ENCODE data around the gene PTGES3. TPM values are rescaled to one million over a fixed set of nuclear protein-coding genes. Genes with fewer than 3 reads are reported as not detected.

The PTGES3 gene
- total RNA-seq, 5 donors from 2014 or later (not counting 1 experiment from before 2014, with no cell fraction given), result 121 to 155 (median 145) TPM

- no peaks in the 10 kb centered on the region for H3K9me3 Mint-ChIP-seq
- no peaks in the 10 kb centered on the region for H3K4me1 ChIP-seq (ENCODE audit: control insufficient read depth in 1 of 2, extremely low read depth in 1 of 2, insufficient read depth in 2 of 2, low read length in 2 of 2)
- no peaks in the 10 kb centered on the region for H3K9me3 ChIP-seq
- no peak overlapping the region for H3K27ac ChIP-seq (ENCODE audit: low read length)
- no peak overlapping the region for H3K27ac Mint-ChIP-seq
- CTCF ChIA-PET, result no interaction called here
- H3K36me3 Mint-ChIP-seq, result no peaks in the 10 kb centered on the region
- peaks cover 0 to 3% (median 0%) of the 10 kb centered on the region in 3 donors for H3K4me1 Mint-ChIP-seq
- 86% methylated on average over 2 of the region's 3 CpGs for whole genome bisulfite sequencing (ENCODE audit: insufficient coverage)
- ATAC-seq (replicated peaks in 1 of 4) (no peak), DNase-seq (no peak)
- no peaks in the 10 kb centered on the region for H3K36me3 ChIP-seq (ENCODE audit: control insufficient read depth in 2 of 2, extremely low read depth in 1 of 2, insufficient read depth in 1 of 2, low read length in 1 of 2)
- H3K4me3 Mint-ChIP-seq, result no peak overlapping the region
- POLR2A ChIA-PET, result interaction anchor here in 1 of 2 donors (0.6 kb wide), 1 partner anchor 10 kb away, joined by 9 read pairs; no protein-coding TSS in a partner anchor
- peaks cover 0 to 3% of the 10 kb centered on the region in 2 donors for H3K27me3 Mint-ChIP-seq
- H3K27me3 ChIP-seq (replicated peaks in 1 of 2; ENCODE audit: control insufficient read depth in 2 of 2, extremely low read depth in 1 of 2, insufficient read depth in 2 of 2, low read length in 1 of 2), result peaks cover 0 to 4% of the 10 kb centered on the region in 2 experiments
- H3K4me3 ChIP-seq (ENCODE audit: control insufficient read depth in 1 of 2, extremely low read depth in 1 of 2, low read length in 1 of 2), result no peak overlapping the region
These were observed 11.1 kb upstream of the PTGES3 start for GRCh38 chr12:56699020-56699661.

GRCh38 chr12:56695327-56696101 is 7.4 kb upstream of the PTGES3 start:
- DNase-seq (no peak), ATAC-seq (replicated peaks in 1 of 4) (no peak)
- Histone ChIP-seq H3K4me3 (ENCODE audit: control insufficient read depth in 1 of 2, extremely low read depth in 1 of 2, low read length in 1 of 2) (no peak overlapping the region), H3K4me1 (ENCODE audit: control insufficient read depth in 1 of 2, extremely low read depth in 1 of 2, insufficient read depth in 2 of 2, low read length in 2 of 2) (no peaks in the 10 kb centered on the region), H3K36me3 (ENCODE audit: control insufficient read depth in 2 of 2, extremely low read depth in 1 of 2, insufficient read depth in 1 of 2, low read length in 1 of 2) (no peaks in the 10 kb centered on the region), H3K27me3 (replicated peaks in 1 of 2; ENCODE audit: control insufficient read depth in 2 of 2, extremely low read depth in 1 of 2, insufficient read depth in 2 of 2, low read length in 1 of 2) (peaks cover 0 to 2% of the 10 kb centered on the region in 2 experiments), H3K9me3 (no peaks in the 10 kb centered on the region), H3K27ac (ENCODE audit: low read length) (no peak overlapping the region)
- Mint-ChIP-seq H3K4me3 (no peak overlapping the region), H3K4me1 (no peaks in the 10 kb centered on the region), H3K36me3 (no peaks in the 10 kb centered on the region), H3K27me3 (no peaks in the 10 kb centered on the region), H3K9me3 (no peaks in the 10 kb centered on the region), H3K27ac (peak overlapping the region in 1 of 2 donors; percentile 10)
- CTCF ChIA-PET, result no interaction called here
- no CpG with 5 or more reads among the region's 2 CpGs for whole genome bisulfite sequencing (ENCODE audit: insufficient coverage)
- POLR2A ChIA-PET, result no interaction called here

- no peaks in the 10 kb centered on the region for H3K9me3 Mint-ChIP-seq
- no peaks in the 10 kb centered on the region for H3K27me3 Mint-ChIP-seq
- H3K4me1 ChIP-seq (ENCODE audit: control insufficient read depth in 1 of 2, extremely low read depth in 1 of 2, insufficient read depth in 2 of 2, low read length in 2 of 2), result peaks cover under 1 to 7% of the 10 kb centered on the region in 2 experiments
- ChIA-PET CTCF (interaction anchor here in 1 of 2 donors (0.7 kb wide), 1 partner anchor 51 kb away, joined by 5 read pairs; no protein-coding TSS in a partner anchor), POLR2A (interaction anchor here in 1 of 2 donors (0.6 kb wide), 1 partner anchor 24 kb away, joined by 4 read pairs; no protein-coding TSS in a partner anchor)
- H3K9me3 ChIP-seq, result no peaks in the 10 kb centered on the region
- no peaks in the 10 kb centered on the region for H3K36me3 ChIP-seq (ENCODE audit: control insufficient read depth in 2 of 2, extremely low read depth in 1 of 2, insufficient read depth in 1 of 2, low read length in 1 of 2)
- no peak overlapping the region for H3K4me3 ChIP-seq (ENCODE audit: control insufficient read depth in 1 of 2, extremely low read depth in 1 of 2, low read length in 1 of 2)
- DNase-seq (no peak), ATAC-seq (replicated peaks in 1 of 4) (no peak)
- no peak overlapping the region for H3K27ac ChIP-seq (ENCODE audit: low read length)
- 100% methylated on average over 1 of the region's 5 CpGs for WGBS (ENCODE audit: insufficient coverage)
- no peak overlapping the region for H3K27ac Mint-ChIP-seq
- H3K27me3 ChIP-seq (replicated peaks in 1 of 2; ENCODE audit: control insufficient read depth in 2 of 2, extremely low read depth in 1 of 2, insufficient read depth in 2 of 2, low read length in 1 of 2), result no peaks in the 10 kb centered on the region
- H3K4me3 Mint-ChIP-seq, result no peak overlapping the region
- H3K4me1 Mint-ChIP-seq, result peaks cover 2 to 3% (median 2%) of the 10 kb centered on the region in 3 donors
- no peaks in the 10 kb centered on the region for H3K36me3 Mint-ChIP-seq
These were observed 6.1 kb upstream of the PTGES3 start for GRCh38 chr12:56694161-56694560.

- Histone ChIP-seq H3K36me3 (ENCODE audit: control insufficient read depth in 2 of 2, extremely low read depth in 1 of 2, insufficient read depth in 1 of 2, low read length in 1 of 2) (no peaks in the 10 kb centered on the region), H3K9me3 (no peaks in the 10 kb centered on the region), H3K4me1 (ENCODE audit: control insufficient read depth in 1 of 2, extremely low read depth in 1 of 2, insufficient read depth in 2 of 2, low read length in 2 of 2) (peaks cover 13 to 36% of the 10 kb centered on the region in 2 experiments), H3K27me3 (replicated peaks in 1 of 2; ENCODE audit: control insufficient read depth in 2 of 2, extremely low read depth in 1 of 2, insufficient read depth in 2 of 2, low read length in 1 of 2) (no peaks in the 10 kb centered on the region), H3K4me3 (ENCODE audit: control insufficient read depth in 1 of 2, extremely low read depth in 1 of 2, low read length in 1 of 2) (peak overlapping the region; percentile 75 to 91), H3K27ac (ENCODE audit: low read length) (peak overlapping the region; percentile 91)
- DNase-seq, result peak in 6 of 35 experiments; percentile 4 to 33 (median 20)
- peaks cover 9% of the 10 kb centered on the region for H3K36me3 Mint-ChIP-seq
- peak in 2 of 4 experiments; percentile 1 to 21 for ATAC-seq (replicated peaks in 1 of 4)
- H3K9me3 Mint-ChIP-seq, result no peaks in the 10 kb centered on the region
- 0% methylated on average over 7 of the region's 7 CpGs for WGBS (ENCODE audit: insufficient coverage)
- CTCF ChIA-PET, result interaction anchor here (0.6 to 3.0 kb wide), 7 partner anchors 37 to 570 kb away, joined by 3 to 20 read pairs (median 3); partner anchors contain the start of genes NACA (in 1 of the 2) and RBMS2 (in 1 of the 2)
- POLR2A ChIA-PET, result interaction anchor here (0.5 to 1.2 kb wide), 5 partner anchors 9 to 167 kb away, joined by 3 to 9 read pairs (median 6); partner anchors contain the start of genes NACA (in 1 of the 2) and RBMS2 (in 1 of the 2)
- peak overlapping the region; percentile 98 to 100 for H3K27ac Mint-ChIP-seq
- peaks cover 23 to 46% (median 36%) of the 10 kb centered on the region in 3 donors for H3K4me1 Mint-ChIP-seq
- H3K4me3 Mint-ChIP-seq, result peak overlapping the region; percentile 99
- no peaks in the 10 kb centered on the region for H3K27me3 Mint-ChIP-seq
These were observed 694 bp upstream of the PTGES3 start for GRCh38 chr12:56688846-56689109.

GRCh38 chr12:56687223-56688128 is 608 bp downstream of the PTGES3 start:
- peaks cover 30 to 51% (median 43%) of the 10 kb centered on the region in 3 donors for H3K4me1 Mint-ChIP-seq
- POLR2A ChIA-PET, result interaction anchor here (0.5 to 1.5 kb wide), 8 partner anchors 8 to 68 kb away, joined by 3 to 14 read pairs (median 5); partner anchors contain the start of gene NACA (in 1 of the 2)
- DNase-seq (peak in 34 of 35 experiments; percentile 36 to 82 (median 56)), ATAC-seq (replicated peaks in 1 of 4) (peak; percentile 49 to 64 (median 60))
- Histone ChIP-seq H3K27me3 (replicated peaks in 1 of 2; ENCODE audit: control insufficient read depth in 2 of 2, extremely low read depth in 1 of 2, insufficient read depth in 2 of 2, low read length in 1 of 2) (no peaks in the 10 kb centered on the region), H3K36me3 (ENCODE audit: control insufficient read depth in 2 of 2, extremely low read depth in 1 of 2, insufficient read depth in 1 of 2, low read length in 1 of 2) (peaks cover 0 to 2% of the 10 kb centered on the region in 2 donors), H3K27ac (ENCODE audit: low read length) (peak overlapping the region; percentile 91), H3K9me3 (no peaks in the 10 kb centered on the region), H3K4me3 (ENCODE audit: control insufficient read depth in 1 of 2, extremely low read depth in 1 of 2, low read length in 1 of 2) (peak overlapping the region; percentile 75 to 91), H3K4me1 (ENCODE audit: control insufficient read depth in 1 of 2, extremely low read depth in 1 of 2, insufficient read depth in 2 of 2, low read length in 2 of 2) (peaks cover 13 to 47% of the 10 kb centered on the region in 2 experiments)
- no peaks in the 10 kb centered on the region for H3K27me3 Mint-ChIP-seq
- peak overlapping the region; percentile 99 for H3K4me3 Mint-ChIP-seq
- no peaks in the 10 kb centered on the region for H3K9me3 Mint-ChIP-seq
- H3K36me3 Mint-ChIP-seq, result peaks cover 9% of the 10 kb centered on the region
- H3K27ac Mint-ChIP-seq, result peak overlapping the region; percentile 98 to 100
- WGBS (ENCODE audit: insufficient coverage), result 0% methylated on average over 59 of the region's 62 CpGs
- CTCF ChIA-PET, result interaction anchor here (0.8 to 3.0 kb wide), 5 partner anchors 38 to 166 kb away, joined by 3 to 20 read pairs (median 5); partner anchors contain the start of genes NACA (in 1 of the 2) and RBMS2 (in 1 of the 2)

All from T-cell (primary cell).